Heart left ventricle (tissue), 16 donors: Measurements from ENCODE around the gene CELSR1. TPM values are rescaled to one million over a fixed set of nuclear protein-coding genes. Genes with fewer than 3 reads are reported as not detected.
A peak's percentile ranks its signal among the peaks of the same experiment; 100 is the strongest.

ENCODE experiments used
- ATAC-seq, 4 donors: fragments of 200-7000 bp; cut with Tn5 transposase; one replicate each; pipeline ENCODE4 v1.9.1; 2020 to 2022; ENCODE audit warnings: moderate library complexity in 4 of 4, mild to moderate bottlenecking in 3 of 4, moderate number of reproducible peaks in 1 of 4
- DNase-seq, 5 donors: peaks; one replicate each; pipeline ENCODE4 v3.0.0-alpha.2; 2020
- H3K27ac ChIP-seq, 12 donors: fragments of 200-600 bp; sonication (generic) in 4 of 12; one replicate each; pipeline versions ENCODE4 v1.5.0 to v1.8.0; 2016 to 2022; ENCODE audit warnings: mild to moderate bottlenecking in 2 of 12
- H3K27me3 ChIP-seq, 9 donors: fragments of 200-600 bp; sonication (generic) in 2 of 9; one replicate each; pipeline versions ENCODE4 v1.5.1 to v1.8.0; 2016 to 2022; ENCODE audit warnings: mild to moderate bottlenecking in 3 of 9
- H3K36me3 ChIP-seq, 9 donors: fragments of 200-600 bp; sonication (generic) in 2 of 9; one replicate each; pipeline versions ENCODE4 v1.5.0 to v1.8.0; 2018 to 2022; ENCODE audit warnings: mild to moderate bottlenecking in 2 of 9
- H3K4me1 ChIP-seq, 12 donors: fragments of 200-600 bp; sonication (generic) in 4 of 12; one replicate each; pipeline versions ENCODE4 v1.5.0 to v1.8.0; 2016 to 2022; ENCODE audit warnings: mild to moderate bottlenecking in 3 of 12
- H3K4me3 ChIP-seq, 12 donors: fragments of 200-600 bp; sonication (generic) in 4 of 12; one replicate each; pipeline versions ENCODE4 v1.5.0 to v1.8.0; 2017 to 2022; ENCODE audit warnings: mild to moderate bottlenecking in 9 of 12, moderate library complexity in 4 of 12
- H3K9me3 ChIP-seq, 12 donors: fragments of 200-600 bp; sonication (generic) in 4 of 12; one replicate each; pipeline versions ENCODE4 v1.5.0 to v1.8.0; 2016 to 2022; ENCODE audit warnings: mild to moderate bottlenecking in 1 of 12
- POLR2A ChIP-seq, 2 donors: fragments of 450-650 bp; IDR thresholded peaks; one replicate each; pipeline ENCODE4 v1.6.1; 2017; ENCODE audit warnings: antibody characterized with exemption in 2 of 2, mild to moderate bottlenecking in 2 of 2, moderate library complexity in 2 of 2
- WGBS, 4 donors: extraction: QIAGEN DNeasy Blood & Tissue Kit in 2 of 4; methylation state at CpG; one replicate each; pipeline versions ENCODE4 v1.1.5 to v1.1.7; 2013 to 2018; 5-methylcytosine and 5-hydroxymethylcytosine counted together
- intact Hi-C, 10 donors: fragments of 100-400 bp; cut with DNase I; formaldehyde crosslinking; loops; one replicate each; pipeline versions ENCODE4 v1.11.1 to v1.14.2; 2022
- polyA plus RNA-seq, 2 donors: library from polyadenylated mRNA; stranded (reverse); fragments of 200-250 nt; gene quantifications; one replicate each; pipeline ENCODE4 v1.2.3, GENCODE V29; 2013
- total RNA-seq, 9 donors: library from RNA; depleted of rRNA in 2 of 9; stranded (reverse); fragments of >200 nt in 2 of 9; fragmentation: NEBNext Ultra II Directional in 3 of 9; extraction: Animal tissue kit (Norgen Biotek cat#: 25700) in 3 of 9; gene quantifications; one replicate each; pipeline versions ENCODE4 v1.1.0 to v1.2.4, GENCODE V29; 2016 to 2023
- TF ChIP-seq, protein P1 (sequence below), 12 donors: fragments of 200-600 bp; sonication (generic) in 4 of 12; IDR thresholded peaks; one replicate each; pipeline versions ENCODE4 v1.5.0 to v1.8.0; 2018 to 2022; ENCODE audit warnings: antibody characterized with exemption in 12 of 12, mild to moderate bottlenecking in 5 of 12
- donor health status: ischemic (EF 13 %, LVEDD 7.1; RV severe dilation, severe dysfunction).
- donor health status: healthy with polysubstance abuse.
- donor health status: DM: no; HTN: yes; CAD: no.
- donor health status: DM: no; HTN: no; CAD: no.
- donor health status: ischemic (EF 25% LVEDD 6.9; RV normal size, moderate dysfunction).
- donor health status: ischemic (EF 25% LVEDD 5.7; RV mildly dilated, moderate dysfunction).
- donor health status: healthy.
- donor health status: DM: yes; HTN: yes; CAD: no.
- donor health status: ischemic (EF 35%, LVEDD 5.7; RV mildly dilated, moderate dysfunction).
- donor health status: nonischemic (EF 11% LVEDD 7.7; RV severe dilation, severe dysfunction).
- donor health status: DM: yes; HTN: yes; CAD: no.
- donor health status: PGD.
- donor health status: ischemic (EF 29% LVEDD 5.4; RV normal size, mild dysfunction).
- donor health status: nonischemic (EF 23%, LVEDD 6.1; RV moderate dilation, normal function).

The CELSR1 gene
- total and polyA plus RNA-seq, 11 donors: 5.9 to 15.8 (median 11.9) TPM

- DNase-seq: peak in 3 of 5 donors; percentile 20 to 44 (median 25)
Measured at GRCh38 chr22:46356496-46357480, 180.6 kb downstream of the CELSR1 start.

GRCh38 chr22:46355996-46356471 is 181.4 kb downstream of the CELSR1 start:
- WGBS, 4 donors: 74 to 79% (median 75%) methylated on average over 11 to 12 of the region's 12 CpGs
- H3K27me3 ChIP-seq: no peaks in the 10 kb centered on the region
- peak in 3 of 5 donors; percentile 27 to 52 (median 32) for DNase-seq

More at GRCh38 chr22:46356496-46357480, 180.6 kb downstream of the CELSR1 start:
- no peak overlapping the region for H3K27ac ChIP-seq
- H3K9me3 ChIP-seq: peaks cover 0 to 12% (median 0%) of the 10 kb centered on the region in 12 donors
- TF ChIP-seq, protein P1, sequence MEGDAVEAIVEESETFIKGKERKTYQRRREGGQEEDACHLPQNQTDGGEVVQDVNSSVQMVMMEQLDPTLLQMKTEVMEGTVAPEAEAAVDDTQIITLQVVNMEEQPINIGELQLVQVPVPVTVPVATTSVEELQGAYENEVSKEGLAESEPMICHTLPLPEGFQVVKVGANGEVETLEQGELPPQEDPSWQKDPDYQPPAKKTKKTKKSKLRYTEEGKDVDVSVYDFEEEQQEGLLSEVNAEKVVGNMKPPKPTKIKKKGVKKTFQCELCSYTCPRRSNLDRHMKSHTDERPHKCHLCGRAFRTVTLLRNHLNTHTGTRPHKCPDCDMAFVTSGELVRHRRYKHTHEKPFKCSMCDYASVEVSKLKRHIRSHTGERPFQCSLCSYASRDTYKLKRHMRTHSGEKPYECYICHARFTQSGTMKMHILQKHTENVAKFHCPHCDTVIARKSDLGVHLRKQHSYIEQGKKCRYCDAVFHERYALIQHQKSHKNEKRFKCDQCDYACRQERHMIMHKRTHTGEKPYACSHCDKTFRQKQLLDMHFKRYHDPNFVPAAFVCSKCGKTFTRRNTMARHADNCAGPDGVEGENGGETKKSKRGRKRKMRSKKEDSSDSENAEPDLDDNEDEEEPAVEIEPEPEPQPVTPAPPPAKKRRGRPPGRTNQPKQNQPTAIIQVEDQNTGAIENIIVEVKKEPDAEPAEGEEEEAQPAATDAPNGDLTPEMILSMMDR (IDR thresholded peaks at IDR 0.05): no peak
- no peak for TF ChIP-seq POLR2A (IDR thresholded peaks at IDR 0.05)
- 85 to 92% (median 88%) methylated on average over 16 to 23 of the region's 23 CpGs for WGBS, 4 donors
- intact Hi-C loops: loop anchor here in 4 of 10 donors (5.0 to 10.0 kb wide), 5 partner anchors 48 to 448 kb away; partner anchors contain the start of gene CELSR1 (in 1 of the 4)
- no peak for ATAC-seq
- H3K36me3 ChIP-seq: peaks cover 0 to 65% (median 51%) of the 10 kb centered on the region in 9 donors
- no peaks in the 10 kb centered on the region for H3K27me3 ChIP-seq
- peaks cover 0 to 44% (median 17%) of the 10 kb centered on the region in 12 donors for H3K4me1 ChIP-seq
- H3K4me3 ChIP-seq: no peak overlapping the region

GRCh38 chr22:46355369-46355995 is 181.9 kb downstream of the CELSR1 start:
- H3K27me3 ChIP-seq: no peaks in the 10 kb centered on the region
- intact Hi-C loops: loop anchor here in 5 of 10 donors (1.0 to 10.0 kb wide), 6 partner anchors 49 to 449 kb away; partner anchors contain the start of gene CELSR1 (in 1 of the 5)
- DNase-seq (peak; percentile 62 to 74 (median 71)), ATAC-seq (peak; percentile 11 to 49 (median 18))
- H3K27ac ChIP-seq: peak overlapping the region in 4 of 12 donors; percentile 20 to 94 (median 57)
- TF ChIP-seq, protein P1 (IDR thresholded peaks at IDR 0.05): peak; percentile 58 to 83 (median 73)
- TF ChIP-seq POLR2A (IDR thresholded peaks at IDR 0.05): no peak
- H3K36me3 ChIP-seq: peaks cover 4 to 78% (median 64%) of the 10 kb centered on the region in 9 donors
- H3K4me1 ChIP-seq: peaks cover 0 to 47% (median 17%) of the 10 kb centered on the region in 12 donors
- WGBS, 4 donors: 41 to 55% (median 51%) methylated on average over 13 to 22 of the region's 22 CpGs
- H3K4me3 ChIP-seq: no peak overlapping the region
- peaks cover 0 to 8% (median 0%) of the 10 kb centered on the region in 12 donors for H3K9me3 ChIP-seq

More at GRCh38 chr22:46355996-46356471, 181.4 kb downstream of the CELSR1 start:
- Histone ChIP-seq H3K36me3 (peaks cover 0 to 72% (median 59%) of the 10 kb centered on the region in 9 donors), H3K4me3 (no peak overlapping the region), H3K9me3 (peaks cover 0 to 12% (median 0%) of the 10 kb centered on the region in 12 donors), H3K4me1 (peaks cover 0 to 44% (median 17%) of the 10 kb centered on the region in 12 donors), H3K27ac (peak overlapping the region in 4 of 12 donors; percentile 20 to 90 (median 31))
- ATAC-seq: peak in 1 of 4 donors; percentile 2
- intact Hi-C loops: loop anchor here in 5 of 10 donors (1.0 to 10.0 kb wide), 6 partner anchors 49 to 449 kb away; partner anchors contain the start of gene CELSR1 (in 1 of the 5)
- TF ChIP-seq, protein P1 (IDR thresholded peaks at IDR 0.05): no peak
- TF ChIP-seq POLR2A (IDR thresholded peaks at IDR 0.05): no peak
